HG03064 (cell line): ENCODE measurements around the gene INSIG1.

Experiments
- ATAC-seq: cut with Tn5 transposase; IDR thresholded peaks from one replicate; pipeline ENCODE4 v1.9.1; 2021; ENCODE audit warnings: low read depth; ENCODE audit not compliant: unreplicated experiment

INSIG1 gene

DNA sequence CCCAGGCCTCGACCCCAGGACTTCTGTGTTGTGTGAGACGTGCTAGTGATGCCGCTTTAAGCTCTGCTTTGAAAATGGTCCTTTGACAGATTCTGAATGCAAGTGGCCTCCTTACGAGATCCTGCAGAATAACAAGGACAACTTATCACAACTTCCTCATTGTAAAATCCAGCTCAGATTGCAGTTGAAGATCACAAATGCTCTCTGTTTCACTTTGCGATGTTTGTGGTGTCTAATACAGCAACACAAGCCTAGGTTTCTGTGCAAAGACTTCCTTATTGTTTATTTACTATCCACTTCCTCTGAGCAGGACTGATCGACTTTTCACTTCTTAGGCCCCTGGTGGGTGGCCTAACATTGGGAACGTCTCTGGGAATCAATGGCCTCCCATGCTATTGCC is 31.7 kb upstream of the INSIG1 start:
- no peak for ATAC-seq

- no peak for ATAC-seq
Measured at GRCh38 chr7:155266440-155266839, 31.2 kb upstream of the INSIG1 start.

DNA sequence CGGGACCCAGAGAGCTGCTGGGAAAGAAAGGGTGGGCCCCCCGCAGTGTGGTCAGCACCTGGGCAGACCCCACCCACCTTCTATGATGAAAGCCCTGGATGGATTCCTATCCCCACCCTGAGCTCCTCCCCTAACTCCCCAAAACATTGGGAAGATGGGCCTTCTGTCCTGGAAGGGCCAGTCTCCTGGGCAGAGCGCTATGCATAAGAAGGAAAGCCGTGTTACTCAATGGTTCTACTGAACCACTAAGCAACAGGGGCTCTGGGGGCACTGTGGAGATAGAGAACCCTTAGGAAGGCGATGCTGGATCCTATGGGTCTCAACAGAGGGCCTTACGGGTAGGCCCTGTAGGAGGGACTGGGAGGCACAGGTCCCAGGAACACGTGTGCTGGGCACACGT is 30.7 kb upstream of the INSIG1 start:
- no peak for ATAC-seq

- no peak for ATAC-seq
Measured at GRCh38 chr7:155267436-155267835, 30.2 kb upstream of the INSIG1 start.

DNA sequence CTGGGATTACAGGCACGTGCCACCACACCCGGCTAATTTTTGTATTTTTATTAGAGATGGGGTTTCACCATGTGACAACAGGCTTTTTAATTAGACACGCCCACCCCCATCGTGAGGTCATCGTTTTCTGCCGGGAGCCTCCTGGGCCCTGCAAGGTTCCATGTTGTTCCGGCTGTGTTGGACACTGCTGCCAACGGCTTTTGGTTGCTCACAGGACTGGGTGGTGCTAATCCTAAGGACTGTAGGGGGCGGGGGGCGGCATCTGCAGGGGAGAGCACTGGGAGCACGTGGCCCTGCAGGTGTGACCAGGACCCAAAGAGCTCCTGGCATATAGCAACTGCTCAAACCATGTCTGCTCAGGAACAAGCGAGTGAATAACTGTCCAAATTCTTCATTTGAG is 29.5 kb upstream of the INSIG1 start:
- no peak for ATAC-seq

DNA sequence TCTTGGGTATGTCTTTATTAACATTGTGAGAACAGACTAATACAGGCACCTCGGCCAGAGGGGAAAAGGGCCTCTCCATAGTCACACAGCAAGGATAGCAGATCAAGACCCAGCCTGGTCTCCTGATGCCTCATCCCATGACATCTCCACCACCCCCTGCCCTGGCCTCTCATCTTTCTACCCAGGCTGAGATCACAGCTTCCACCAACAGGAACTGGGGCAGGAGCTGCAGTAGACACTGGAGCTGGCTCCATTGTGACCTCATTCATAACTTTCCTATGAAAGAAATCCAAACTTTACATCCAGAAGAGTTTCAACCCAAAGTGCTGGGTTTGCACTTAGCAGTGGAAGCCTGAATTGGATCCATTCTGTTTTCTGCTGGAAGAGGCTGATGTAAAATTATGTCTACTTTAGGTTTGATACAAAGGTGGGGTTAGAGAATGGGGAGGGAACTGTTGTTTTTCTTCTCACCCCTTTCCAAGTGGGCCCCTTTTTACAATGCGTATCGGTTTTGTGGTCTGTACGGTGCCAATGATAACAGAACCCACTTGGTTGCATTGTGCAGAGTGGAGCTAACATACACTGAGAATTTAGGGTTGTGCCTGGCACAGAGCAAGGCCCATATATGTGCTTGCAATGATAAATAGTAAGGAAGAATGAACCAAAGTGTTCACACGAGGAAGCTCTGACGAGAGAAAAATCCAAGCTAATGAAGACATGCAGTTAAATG is 28.6 kb upstream of the INSIG1 start:
- ATAC-seq = no peak

GRCh38 chr7:155269766-155270585 is 27.7 kb upstream of the INSIG1 start:
- no peak for ATAC-seq

DNA sequence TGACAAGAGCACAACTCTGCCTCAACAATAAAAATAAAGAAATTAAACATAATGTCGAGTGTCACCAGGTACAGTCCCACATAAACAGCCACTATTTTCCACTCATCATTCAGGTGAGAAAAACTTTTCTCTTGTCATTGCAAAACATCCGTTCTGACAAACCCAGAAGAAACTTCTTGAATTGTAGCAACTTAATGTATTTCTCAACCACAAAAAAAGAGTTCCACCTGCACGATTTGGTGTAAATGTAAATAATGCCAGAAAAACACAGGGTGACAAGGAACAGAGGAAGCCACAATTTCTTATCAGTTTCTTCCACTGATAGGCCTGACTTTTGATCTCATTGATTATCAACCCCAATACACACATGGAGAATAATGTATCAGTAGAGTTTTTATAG is 26.8 kb upstream of the INSIG1 start:
- ATAC-seq = no peak

DNA sequence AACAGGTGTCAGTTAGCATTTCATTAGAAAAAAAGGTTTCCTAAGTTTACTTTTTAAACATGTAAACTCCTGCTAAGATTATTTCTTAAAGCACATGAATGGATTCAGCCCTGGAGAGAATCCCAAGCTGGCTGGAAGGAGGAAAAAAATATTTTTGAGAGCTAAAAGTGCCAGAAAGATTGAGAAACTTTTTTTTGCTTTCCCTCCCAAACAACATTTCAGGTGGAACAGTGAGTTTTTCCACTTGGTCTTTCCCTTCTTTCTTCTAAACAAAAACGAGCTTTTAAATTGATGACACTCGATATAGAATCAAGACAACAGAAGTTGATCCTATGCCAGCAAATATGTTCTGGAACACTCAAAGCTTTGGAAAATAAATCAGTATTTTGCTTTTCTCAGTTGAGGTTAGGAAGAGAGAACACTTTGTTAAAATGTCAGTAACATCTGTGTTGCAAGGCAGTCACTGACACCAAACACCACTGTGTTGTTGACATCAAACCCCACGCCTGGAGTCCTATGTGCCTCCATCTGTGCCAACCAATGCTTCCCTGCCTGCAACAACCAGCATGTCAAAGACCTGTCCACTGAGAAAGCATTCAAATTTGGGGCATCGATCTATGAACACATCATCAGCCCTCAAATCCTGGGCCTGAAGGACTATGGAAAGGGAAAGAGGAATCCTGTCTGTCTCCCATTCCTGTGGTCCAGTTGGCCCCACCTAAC is 22.9 kb upstream of the INSIG1 start:
- ATAC-seq = no peak

DNA sequence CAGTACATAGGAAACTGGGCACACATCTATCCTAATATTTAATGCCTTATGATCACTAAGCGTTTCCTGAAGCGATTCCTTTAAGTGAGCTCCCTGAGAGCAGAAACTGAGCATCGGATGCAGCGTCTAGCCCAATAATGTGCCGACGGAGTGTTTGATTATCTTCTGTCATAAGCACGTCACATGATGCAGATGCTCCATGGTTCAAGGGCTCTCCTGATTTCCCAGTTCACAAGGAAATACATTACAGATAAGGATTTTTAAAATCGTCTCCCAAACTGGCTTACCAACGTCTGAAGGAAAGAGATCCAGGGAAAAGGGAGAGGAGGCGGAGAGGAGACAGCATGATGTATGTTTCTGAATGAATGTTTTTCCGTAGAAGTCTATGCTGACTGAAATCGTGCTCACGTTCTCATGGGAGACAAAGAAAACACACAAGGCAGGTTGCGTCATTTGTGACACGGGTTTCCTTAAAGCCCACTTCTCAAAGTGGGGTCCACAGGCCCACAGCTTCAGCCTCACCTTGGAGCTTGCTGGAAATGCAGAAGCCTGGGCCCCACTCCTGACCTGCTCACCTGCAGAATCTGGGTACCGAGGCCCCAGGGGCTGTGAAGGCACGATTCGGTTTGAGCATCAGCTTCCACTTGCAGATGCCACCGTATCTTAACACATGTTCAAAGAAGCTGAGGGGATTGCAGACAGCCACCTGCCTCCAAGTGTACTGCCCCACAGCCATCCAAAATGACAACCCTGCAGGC is 21.5 kb upstream of the INSIG1 start:
- ATAC-seq = no peak

DNA sequence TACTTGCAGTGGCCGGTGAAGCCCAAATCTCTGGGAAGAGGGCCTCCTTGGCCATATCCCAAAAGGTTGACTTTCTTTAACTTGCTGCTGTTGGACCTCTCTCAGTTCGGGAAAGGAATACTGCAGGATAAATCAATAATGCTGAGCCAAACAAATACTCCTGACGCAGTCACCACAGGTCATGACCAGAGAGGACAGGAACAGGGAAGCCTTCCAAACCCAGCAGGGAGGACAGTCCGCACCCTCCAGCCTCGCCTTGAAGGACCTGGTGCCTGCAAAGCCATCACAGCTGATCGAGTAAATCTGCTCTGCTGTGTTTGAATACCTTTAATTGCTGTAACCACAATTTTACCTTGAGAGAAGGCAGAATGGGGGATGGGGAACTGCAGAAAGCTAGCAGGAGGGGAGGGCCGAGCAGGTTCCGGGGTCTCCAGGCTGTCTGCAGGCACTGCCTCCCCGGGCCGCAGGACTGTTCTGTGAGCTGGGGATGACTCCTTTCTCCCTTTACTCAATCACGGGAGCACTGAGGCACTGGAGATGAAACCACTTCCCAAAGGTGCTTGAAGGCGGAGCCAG is 20.8 kb upstream of the INSIG1 start:
- ATAC-seq = no peak

DNA sequence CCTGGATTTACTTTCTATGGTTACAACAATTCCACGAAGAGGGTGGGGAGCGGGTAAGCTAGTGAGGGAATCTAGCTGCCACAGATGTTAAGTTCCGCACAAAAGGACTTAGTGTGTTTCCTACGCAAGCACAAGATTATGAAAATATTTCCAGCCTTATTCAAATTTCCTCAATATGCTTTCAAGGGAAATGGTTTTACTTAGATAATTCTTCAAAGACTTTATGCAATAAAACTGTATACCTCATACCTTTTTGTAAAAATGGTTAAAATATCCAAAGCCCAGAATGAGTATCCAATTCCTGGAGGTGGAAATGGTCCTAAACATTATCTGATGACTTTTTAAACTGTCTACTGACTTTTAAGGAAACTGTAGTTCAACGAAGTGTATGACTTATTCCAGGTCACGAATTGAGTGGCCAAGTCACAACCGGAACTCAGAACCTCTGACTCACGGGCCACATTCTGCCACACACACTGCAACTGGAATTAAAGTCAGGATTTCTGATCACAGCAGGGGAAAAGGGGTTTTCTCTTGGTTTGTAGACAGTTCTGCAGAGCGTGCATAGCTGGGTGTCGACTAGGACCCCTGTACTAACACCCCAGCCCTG is 20.2 kb upstream of the INSIG1 start:
- ATAC-seq = no peak

DNA sequence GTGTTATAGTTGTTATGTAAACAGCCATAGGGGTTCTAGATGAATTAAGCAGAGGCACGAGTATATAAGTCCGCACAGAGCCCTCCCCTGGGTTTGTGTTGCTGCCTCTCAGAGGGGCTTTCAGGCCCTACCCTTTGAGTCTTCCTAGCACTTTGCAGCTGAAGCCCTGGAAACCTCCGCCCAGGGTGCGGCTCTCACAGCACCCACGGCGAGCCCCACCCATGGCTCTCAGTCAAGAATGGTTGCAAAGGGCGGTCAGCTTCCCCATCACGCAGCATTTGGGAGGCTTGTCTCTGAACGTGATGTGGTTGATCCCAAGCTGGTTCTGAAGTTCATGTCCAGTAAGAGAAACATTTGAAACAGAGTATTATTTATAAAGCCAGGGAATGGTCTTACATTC is 18.8 kb upstream of the INSIG1 start:
- no peak for ATAC-seq

DNA sequence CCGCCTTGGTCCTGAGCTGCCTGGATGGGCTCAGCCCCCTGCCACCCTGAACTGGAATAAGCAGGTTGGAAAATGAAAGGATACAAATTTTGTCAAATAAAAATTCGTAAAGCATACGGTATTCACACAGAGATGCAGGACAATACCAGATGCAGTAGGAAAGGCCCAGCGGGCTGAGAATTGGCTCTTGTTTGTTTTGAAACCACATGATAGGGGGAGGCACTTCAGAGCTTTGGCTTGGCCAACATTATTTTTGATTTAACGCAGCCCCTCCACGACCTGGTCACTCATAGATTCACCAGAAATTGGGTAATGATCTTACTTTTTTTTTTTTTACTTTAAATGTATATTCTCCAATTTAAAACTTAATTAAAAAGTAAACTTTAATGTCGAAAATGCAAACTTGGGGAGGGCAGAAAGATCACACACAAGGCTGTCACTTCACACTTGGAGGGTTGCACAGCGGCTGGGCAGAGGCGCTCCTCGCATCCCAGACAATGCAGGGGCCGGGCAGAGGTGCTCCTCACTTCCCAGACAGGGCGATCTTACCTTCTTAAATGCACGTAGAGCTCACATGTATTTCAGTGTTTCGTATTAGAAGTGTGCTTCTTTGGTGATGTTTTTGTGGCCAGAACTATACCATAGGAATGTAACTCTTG is 17.8 kb upstream of the INSIG1 start:
- no peak for ATAC-seq

DNA sequence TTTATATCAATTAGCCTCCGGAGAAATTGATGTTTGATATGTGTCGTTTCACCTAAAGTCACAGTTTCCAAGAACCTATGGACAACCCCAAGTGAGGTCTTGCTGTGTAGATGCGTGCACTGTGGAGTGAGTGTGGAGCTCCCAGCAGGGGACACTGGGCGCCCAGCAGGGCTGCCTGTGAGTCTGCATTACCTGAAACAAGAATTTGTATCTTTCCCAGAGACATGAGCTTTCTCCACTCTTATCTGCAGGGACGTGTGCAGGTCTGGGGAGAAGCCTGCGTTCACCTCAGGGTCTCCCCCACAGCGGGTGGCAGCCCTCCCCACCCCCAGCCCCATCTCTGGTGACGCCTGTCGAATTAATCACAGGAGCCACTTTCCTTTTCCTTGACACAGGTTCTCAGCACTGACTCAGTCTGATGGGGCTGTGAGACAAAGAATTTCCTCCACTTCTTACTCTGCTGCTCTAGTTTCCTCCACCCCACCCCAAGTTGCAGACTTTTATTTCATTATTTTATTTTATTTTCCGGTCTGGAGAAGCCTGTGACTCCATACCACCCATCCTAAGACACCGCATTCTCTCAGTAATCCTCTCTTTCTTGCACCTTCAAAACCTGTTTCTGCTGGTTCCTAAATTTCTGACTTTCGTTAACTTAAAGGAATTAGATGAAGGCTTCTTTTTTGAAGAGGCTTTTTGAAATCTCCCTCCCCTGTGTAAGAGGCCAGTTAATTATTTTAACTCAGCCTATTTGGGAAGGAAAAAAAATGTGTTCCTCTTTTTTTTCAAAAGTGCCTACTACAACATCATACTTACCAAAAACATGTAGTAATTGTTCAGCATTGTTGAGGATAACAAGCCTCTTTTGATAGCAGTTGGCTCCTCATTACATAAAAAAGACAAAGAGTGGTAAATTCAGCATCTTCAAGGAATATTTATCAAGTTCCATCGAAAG is 17.0 kb upstream of the INSIG1 start:
- ATAC-seq = no peak

- ATAC-seq = no peak
Measured at GRCh38 chr7:155281398-155281969, 16.2 kb upstream of the INSIG1 start.

- no peak for ATAC-seq
Measured at GRCh38 chr7:155282671-155283070, 15.0 kb upstream of the INSIG1 start.

GRCh38 chr7:155283565-155284194 is 14.0 kb upstream of the INSIG1 start:
- ATAC-seq = peak; percentile 82
